HEK293 (cell line): ENCODE results near the gene MBNL2.

Experiments used
- CTCF ChIA-PET: fragments of 350-600 bp; formaldehyde crosslinking; extraction: SDS; loops from one replicate; lab custom pipeline; 2021; ENCODE audit warnings: antibody characterized with exemption; lab: Yijun Ruan, JAX
- POLR2A ChIA-PET: fragments of 300-600 bp; formaldehyde crosslinking; extraction: SDS; loops from one replicate; lab custom pipeline; 2020; ENCODE audit warnings: antibody characterized with exemption, inconsistent platforms; lab: Yijun Ruan, JAX
- H3K27ac ChIP-seq: fragments of 200-500 bp; sonication (Bioruptor generic); 2 replicates; pipeline ENCODE4 v1.5.1; 2014; ENCODE audit warnings: low read depth, low read length, control low read depth, inconsistent platforms; ENCODE audit errors: extremely low read depth
- H3K36me3 ChIP-seq, 2 experiments: fragments of 200-500 bp in 1 of 2; sonication (Bioruptor generic) in 1 of 2; 1 replicate in 1 of 2; 2 replicates in 1 of 2; pipeline ENCODE4 v1.5.1; 2014 to 2017; ENCODE audit warnings: inconsistent platforms in 2 of 2, low read length in 2 of 2; ENCODE audit not compliant: control insufficient read depth in 2 of 2, insufficient read depth in 1 of 2
- H3K4me1 ChIP-seq: fragments of 200-500 bp; sonication (Bioruptor generic); 2 replicates; pipeline ENCODE4 v1.5.1; 2014; ENCODE audit warnings: mild to moderate bottlenecking, low read length, inconsistent platforms; ENCODE audit not compliant: control insufficient read depth, insufficient read depth
- H3K4me3 ChIP-seq: 2 replicates; pipeline ENCODE4 v1.5.1; 2011; ENCODE audit warnings: low read depth, mild to moderate bottlenecking, control low read depth, low read length, moderate library complexity
- H3K9me3 ChIP-seq: fragments of 200-500 bp; sonication (Bioruptor generic); 2 replicates; pipeline ENCODE4 v1.5.1; 2014; ENCODE audit warnings: low read depth, low read length, inconsistent platforms; ENCODE audit not compliant: control insufficient read depth, insufficient read depth
- RBAK ChIP-seq: fragments of 450-650 bp; formaldehyde crosslinking; IDR thresholded peaks from 2 replicates; pipeline ENCODE4 v1.5.1; 2016; ENCODE audit warnings: missing biosample characterization, missing genetic modification characterization
- SP7 ChIP-seq: fragments of 450-650 bp; formaldehyde crosslinking; IDR thresholded peaks from 2 replicates; pipeline ENCODE4 v1.5.1; 2016; ENCODE audit warnings: missing biosample characterization, missing genetic modification characterization
- ZBTB17 ChIP-seq: fragments of 450-650 bp; formaldehyde crosslinking; IDR thresholded peaks from 2 replicates; pipeline ENCODE4 v1.5.1; 2016; ENCODE audit warnings: missing biosample characterization, missing genetic modification characterization
- ZBTB48 ChIP-seq: fragments of 450-650 bp; formaldehyde crosslinking; IDR thresholded peaks from 2 replicates; pipeline ENCODE4 v1.5.1; 2016; ENCODE audit warnings: missing biosample characterization, missing genetic modification characterization
- ZFP37 ChIP-seq: fragments of 450-650 bp; formaldehyde crosslinking; IDR thresholded peaks from 2 replicates; pipeline ENCODE4 v1.5.1; 2016; ENCODE audit warnings: missing biosample characterization, missing genetic modification characterization
- ZNF146 ChIP-seq: fragments of 450-650 bp; formaldehyde crosslinking; IDR thresholded peaks from 2 replicates; pipeline ENCODE4 v1.5.1; 2016; ENCODE audit warnings: missing biosample characterization, missing genetic modification characterization
- ZNF169 ChIP-seq: fragments of 450-650 bp; formaldehyde crosslinking; IDR thresholded peaks from 2 replicates; pipeline ENCODE4 v1.5.1; 2016; ENCODE audit warnings: missing biosample characterization, missing genetic modification characterization
- ZNF24 ChIP-seq: fragments of 450-650 bp; formaldehyde crosslinking; IDR thresholded peaks from 2 replicates; pipeline ENCODE4 v1.5.1; 2016; ENCODE audit warnings: missing biosample characterization, missing genetic modification characterization
- ZNF335 ChIP-seq: fragments of 450-650 bp; formaldehyde crosslinking; conservative IDR thresholded peaks from 2 replicates; pipeline ENCODE4 v1.5.1; 2016; ENCODE audit warnings: missing biosample characterization, missing genetic modification characterization
- ZNF394 ChIP-seq: fragments of 450-650 bp; formaldehyde crosslinking; IDR thresholded peaks from 2 replicates; pipeline ENCODE4 v1.5.1; 2016; ENCODE audit warnings: missing biosample characterization, missing genetic modification characterization, mild to moderate bottlenecking, moderate library complexity, borderline replicate concordance
- ZNF404 ChIP-seq: fragments of 450-650 bp; formaldehyde crosslinking; IDR thresholded peaks from 2 replicates; pipeline ENCODE4 v1.5.1; 2017; ENCODE audit warnings: missing biosample characterization, missing genetic modification characterization
- ZNF558 ChIP-seq: fragments of 450-650 bp; formaldehyde crosslinking; IDR thresholded peaks from 2 replicates; pipeline ENCODE4 v1.5.1; 2016; ENCODE audit warnings: missing biosample characterization, missing genetic modification characterization
- ZSCAN23 ChIP-seq: fragments of 450-650 bp; formaldehyde crosslinking; IDR thresholded peaks from 2 replicates; pipeline ENCODE4 v1.5.1; 2016; ENCODE audit warnings: missing biosample characterization, missing genetic modification characterization
- TF ChIP-seq, protein P1 (sequence below): fragments of 450-650 bp; formaldehyde crosslinking; IDR thresholded peaks from 2 replicates; pipeline ENCODE4 v1.5.1; 2016; ENCODE audit warnings: missing biosample characterization, missing genetic modification characterization
- TF ChIP-seq, protein P2 (sequence below): fragments of 450-650 bp; formaldehyde crosslinking; IDR thresholded peaks from 2 replicates; pipeline ENCODE4 v1.5.1; 2016; ENCODE audit warnings: missing biosample characterization, missing genetic modification characterization
- TF ChIP-seq, protein P3 (sequence below): fragments of 450-650 bp; formaldehyde crosslinking; IDR thresholded peaks from 2 replicates; pipeline ENCODE4 v1.5.1; 2016; ENCODE audit warnings: missing biosample characterization, missing genetic modification characterization, low read depth
- TF ChIP-seq, protein P4 (sequence below): fragments of 450-650 bp; formaldehyde crosslinking; IDR thresholded peaks from 2 replicates; pipeline ENCODE4 v1.5.1; 2016; ENCODE audit warnings: missing biosample characterization, missing genetic modification characterization
- TF ChIP-seq, protein P5 (sequence below): fragments of 450-650 bp; formaldehyde crosslinking; IDR thresholded peaks from 2 replicates; pipeline ENCODE4 v1.5.1; 2016; ENCODE audit warnings: missing biosample characterization, missing genetic modification characterization

MBNL2 gene

DNA sequence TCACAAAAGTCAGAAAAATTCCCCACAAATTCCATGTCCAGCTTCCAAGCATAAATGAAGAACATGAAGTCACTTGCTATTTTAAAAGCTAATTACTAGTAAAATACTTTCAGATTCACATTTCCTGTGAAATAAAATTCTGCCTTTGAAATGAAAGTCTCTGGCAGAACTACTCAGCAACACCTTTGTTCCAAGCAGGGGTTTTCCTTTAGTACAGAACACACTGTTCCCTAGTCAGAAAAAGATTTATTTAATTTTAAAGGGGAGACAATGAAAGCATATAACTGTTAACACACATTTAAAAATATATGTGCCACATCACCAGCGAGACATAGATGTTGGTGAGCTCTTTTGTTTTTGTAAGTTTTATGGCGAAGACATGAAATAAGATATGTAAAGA, 185.4 kb downstream of the MBNL2 start:
- TF ChIP-seq, protein P1, sequence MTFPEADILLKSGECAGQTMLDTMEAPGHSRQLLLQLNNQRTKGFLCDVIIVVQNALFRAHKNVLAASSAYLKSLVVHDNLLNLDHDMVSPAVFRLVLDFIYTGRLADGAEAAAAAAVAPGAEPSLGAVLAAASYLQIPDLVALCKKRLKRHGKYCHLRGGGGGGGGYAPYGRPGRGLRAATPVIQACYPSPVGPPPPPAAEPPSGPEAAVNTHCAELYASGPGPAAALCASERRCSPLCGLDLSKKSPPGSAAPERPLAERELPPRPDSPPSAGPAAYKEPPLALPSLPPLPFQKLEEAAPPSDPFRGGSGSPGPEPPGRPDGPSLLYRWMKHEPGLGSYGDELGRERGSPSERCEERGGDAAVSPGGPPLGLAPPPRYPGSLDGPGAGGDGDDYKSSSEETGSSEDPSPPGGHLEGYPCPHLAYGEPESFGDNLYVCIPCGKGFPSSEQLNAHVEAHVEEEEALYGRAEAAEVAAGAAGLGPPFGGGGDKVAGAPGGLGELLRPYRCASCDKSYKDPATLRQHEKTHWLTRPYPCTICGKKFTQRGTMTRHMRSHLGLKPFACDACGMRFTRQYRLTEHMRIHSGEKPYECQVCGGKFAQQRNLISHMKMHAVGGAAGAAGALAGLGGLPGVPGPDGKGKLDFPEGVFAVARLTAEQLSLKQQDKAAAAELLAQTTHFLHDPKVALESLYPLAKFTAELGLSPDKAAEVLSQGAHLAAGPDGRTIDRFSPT (tag by site-specific recombination), result no peak
- TF ChIP-seq SP7 (tag by site-specific recombination), result no peak
- TF ChIP-seq ZNF169 (tag by site-specific recombination), result no peak
- TF ChIP-seq ZNF404, result no peak
- TF ChIP-seq ZBTB17 (tag by site-specific recombination), result no peak
- TF ChIP-seq, protein P2, sequence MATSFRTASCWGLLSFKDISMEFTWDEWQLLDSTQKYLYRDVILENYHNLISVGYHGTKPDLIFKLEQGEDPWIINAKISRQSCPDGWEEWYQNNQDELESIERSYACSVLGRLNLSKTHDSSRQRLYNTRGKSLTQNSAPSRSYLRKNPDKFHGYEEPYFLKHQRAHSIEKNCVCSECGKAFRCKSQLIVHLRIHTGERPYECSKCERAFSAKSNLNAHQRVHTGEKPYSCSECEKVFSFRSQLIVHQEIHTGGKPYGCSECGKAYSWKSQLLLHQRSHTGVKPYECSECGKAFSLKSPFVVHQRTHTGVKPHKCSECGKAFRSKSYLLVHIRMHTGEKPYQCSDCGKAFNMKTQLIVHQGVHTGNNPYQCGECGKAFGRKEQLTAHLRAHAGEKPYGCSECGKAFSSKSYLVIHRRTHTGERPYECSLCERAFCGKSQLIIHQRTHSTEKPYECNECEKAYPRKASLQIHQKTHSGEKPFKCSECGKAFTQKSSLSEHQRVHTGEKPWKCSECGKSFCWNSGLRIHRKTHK (tag by site-specific recombination), result no peak
- Histone ChIP-seq H3K36me3 (no peaks in the 10 kb centered on the region), H3K27ac (no peak overlapping the region), H3K9me3 (no peaks in the 10 kb centered on the region), H3K4me1 (no peaks in the 10 kb centered on the region), H3K4me3 (no peak overlapping the region)
- ChIA-PET POLR2A (no interaction called here), CTCF (interaction anchor here (0.6 to 0.8 kb wide), 3 partner anchors 371 to 411 kb away, joined by 3 to 4 read pairs (median 3); no protein-coding TSS in a partner anchor)

DNA sequence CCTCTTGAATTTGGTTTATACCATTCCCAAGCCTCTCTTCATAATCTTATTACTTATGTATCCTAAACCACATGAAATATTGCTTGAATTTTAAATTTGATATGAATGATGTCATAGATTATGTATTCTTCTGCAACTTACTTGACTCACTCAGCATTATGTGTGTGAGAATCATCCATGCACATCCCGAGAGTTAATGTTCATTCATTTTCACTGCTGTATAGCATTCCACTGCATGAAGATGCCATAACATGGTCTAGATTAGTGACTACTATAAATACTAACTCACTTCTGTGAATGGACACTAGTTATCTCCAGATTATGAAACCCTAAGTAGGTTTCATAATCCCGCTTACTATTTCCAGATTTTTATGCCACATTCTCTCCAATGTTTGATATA, 186.8 kb downstream of the MBNL2 start:
- CTCF ChIA-PET, result no interaction called here
- POLR2A ChIA-PET, result no interaction called here
- Histone ChIP-seq H3K36me3 (no peaks in the 10 kb centered on the region), H3K9me3 (no peaks in the 10 kb centered on the region), H3K4me3 (no peak overlapping the region)
- TF ChIP-seq, protein P3, sequence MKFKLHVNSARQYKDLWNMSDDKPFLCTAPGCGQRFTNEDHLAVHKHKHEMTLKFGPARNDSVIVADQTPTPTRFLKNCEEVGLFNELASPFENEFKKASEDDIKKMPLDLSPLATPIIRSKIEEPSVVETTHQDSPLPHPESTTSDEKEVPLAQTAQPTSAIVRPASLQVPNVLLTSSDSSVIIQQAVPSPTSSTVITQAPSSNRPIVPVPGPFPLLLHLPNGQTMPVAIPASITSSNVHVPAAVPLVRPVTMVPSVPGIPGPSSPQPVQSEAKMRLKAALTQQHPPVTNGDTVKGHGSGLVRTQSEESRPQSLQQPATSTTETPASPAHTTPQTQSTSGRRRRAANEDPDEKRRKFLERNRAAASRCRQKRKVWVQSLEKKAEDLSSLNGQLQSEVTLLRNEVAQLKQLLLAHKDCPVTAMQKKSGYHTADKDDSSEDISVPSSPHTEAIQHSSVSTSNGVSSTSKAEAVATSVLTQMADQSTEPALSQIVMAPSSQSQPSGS (tag by site-specific recombination), result 0 out of 2 replicates have a peak, but pooled peaks have one; percentile 41
- TF ChIP-seq RBAK (no peak), ZBTB48 (tag by site-specific recombination) (no peak), ZNF146 (tag by site-specific recombination) (peak; percentile 61; the same call in 1 of the 2 replicates)
- TF ChIP-seq, all 188 proteins: peak for 2
- Histone ChIP-seq H3K4me1 (no peaks in the 10 kb centered on the region), H3K27ac (no peak overlapping the region)

DNA sequence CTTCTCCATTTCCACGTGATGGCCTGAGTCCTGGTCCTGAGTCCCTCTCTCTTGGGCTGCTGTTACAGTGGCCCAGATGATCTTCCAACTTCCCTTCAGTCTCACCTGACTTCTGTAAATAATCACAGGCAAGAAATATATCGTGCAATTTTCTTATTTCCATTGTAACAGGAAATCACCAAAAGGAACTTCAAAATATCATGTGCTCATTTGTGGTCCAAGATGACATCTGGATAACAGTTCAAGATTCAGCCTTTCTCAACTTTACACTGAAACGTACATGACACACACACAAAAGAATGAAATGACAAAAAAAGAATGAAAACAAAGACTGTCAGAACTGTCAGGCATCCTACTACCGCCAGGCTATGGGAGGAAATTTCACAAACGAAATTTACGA, 189.9 kb downstream of the MBNL2 start:
- Histone ChIP-seq H3K36me3 (no peaks in the 10 kb centered on the region), H3K9me3 (no peaks in the 10 kb centered on the region), H3K4me1 (no peaks in the 10 kb centered on the region), H3K4me3 (no peak overlapping the region), H3K27ac (no peak overlapping the region)
- ChIA-PET CTCF (no interaction called here), POLR2A (no interaction called here)
- TF ChIP-seq, protein P4, sequence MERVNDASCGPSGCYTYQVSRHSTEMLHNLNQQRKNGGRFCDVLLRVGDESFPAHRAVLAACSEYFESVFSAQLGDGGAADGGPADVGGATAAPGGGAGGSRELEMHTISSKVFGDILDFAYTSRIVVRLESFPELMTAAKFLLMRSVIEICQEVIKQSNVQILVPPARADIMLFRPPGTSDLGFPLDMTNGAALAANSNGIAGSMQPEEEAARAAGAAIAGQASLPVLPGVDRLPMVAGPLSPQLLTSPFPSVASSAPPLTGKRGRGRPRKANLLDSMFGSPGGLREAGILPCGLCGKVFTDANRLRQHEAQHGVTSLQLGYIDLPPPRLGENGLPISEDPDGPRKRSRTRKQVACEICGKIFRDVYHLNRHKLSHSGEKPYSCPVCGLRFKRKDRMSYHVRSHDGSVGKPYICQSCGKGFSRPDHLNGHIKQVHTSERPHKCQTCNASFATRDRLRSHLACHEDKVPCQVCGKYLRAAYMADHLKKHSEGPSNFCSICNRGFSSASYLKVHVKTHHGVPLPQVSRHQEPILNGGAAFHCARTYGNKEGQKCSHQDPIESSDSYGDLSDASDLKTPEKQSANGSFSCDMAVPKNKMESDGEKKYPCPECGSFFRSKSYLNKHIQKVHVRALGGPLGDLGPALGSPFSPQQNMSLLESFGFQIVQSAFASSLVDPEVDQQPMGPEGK, result no peak
- TF ChIP-seq ZNF558 (tag by site-specific recombination), result no peak
- no peak for TF ChIP-seq ZNF335 (tag by site-specific recombination)
- TF ChIP-seq ZFP37 (tag by site-specific recombination), result no peak
- no peak for TF ChIP-seq ZNF394 (tag by site-specific recombination)
- no peak for TF ChIP-seq ZNF24 (tag by site-specific recombination)
- TF ChIP-seq RBAK, result no peak
- TF ChIP-seq ZSCAN23 (tag by site-specific recombination), result no peak
- TF ChIP-seq, protein P5, sequence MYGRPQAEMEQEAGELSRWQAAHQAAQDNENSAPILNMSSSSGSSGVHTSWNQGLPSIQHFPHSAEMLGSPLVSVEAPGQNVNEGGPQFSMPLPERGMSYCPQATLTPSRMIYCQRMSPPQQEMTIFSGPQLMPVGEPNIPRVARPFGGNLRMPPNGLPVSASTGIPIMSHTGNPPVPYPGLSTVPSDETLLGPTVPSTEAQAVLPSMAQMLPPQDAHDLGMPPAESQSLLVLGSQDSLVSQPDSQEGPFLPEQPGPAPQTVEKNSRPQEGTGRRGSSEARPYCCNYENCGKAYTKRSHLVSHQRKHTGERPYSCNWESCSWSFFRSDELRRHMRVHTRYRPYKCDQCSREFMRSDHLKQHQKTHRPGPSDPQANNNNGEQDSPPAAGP (tag by site-specific recombination), result no peak
